Measurements from ENCODE around the gene WDFY2. TPM values are rescaled to one million over a fixed set of nuclear protein-coding genes. Genes with fewer than 3 reads are reported as not detected.

The WDFY2 gene
- total and polyA plus RNA-seq, 7 experiments from 2014 or later, result 3.2 to 44.3 (median 18.6) TPM

DNA sequence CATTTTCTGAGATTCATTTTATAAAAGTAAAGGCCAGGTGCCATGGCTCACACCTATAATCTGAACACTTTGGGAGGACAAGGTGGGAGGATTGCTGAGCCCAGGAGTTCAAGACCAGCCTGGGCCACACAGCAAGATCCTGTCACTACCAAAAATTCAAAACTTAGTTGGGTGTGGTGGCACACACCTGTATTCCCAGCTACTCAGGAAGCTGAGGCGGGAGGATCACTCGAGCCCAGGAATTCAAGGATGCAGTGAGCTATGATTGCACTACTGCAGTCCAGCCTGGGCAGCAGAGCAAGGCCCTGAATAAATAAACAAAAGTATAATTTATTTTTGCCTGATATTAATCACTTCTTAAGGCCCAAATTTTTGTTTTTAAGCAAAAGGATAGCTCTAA, 179.2 kb downstream of the WDFY2 start:
- ATAC-seq, result no peak
- Histone ChIP-seq H3K4me3 (ENCODE audit: low read length) (no peak overlapping the region), H3K4me1 (ENCODE audit: control insufficient read depth in 2 of 2, insufficient read depth in 2 of 2, low read length in 2 of 2) (peaks cover 6 to 15% of the 10 kb centered on the region in 2 donors), H3K27ac (ENCODE audit: low read depth, low read length) (peak overlapping the region; percentile 68), H3K9me3 (ENCODE audit: control insufficient read depth in 2 of 3, low read length in 3 of 3) (no peaks in the 10 kb centered on the region), H3K36me3 (ENCODE audit: control insufficient read depth in 2 of 3, insufficient read depth in 3 of 3, low read length in 3 of 3) (peaks cover 0 to 38% (median 5%) of the 10 kb centered on the region in 3 experiments), H3K27me3 (ENCODE audit: control insufficient read depth in 2 of 2, insufficient read depth in 2 of 2, low read length in 2 of 2) (no peaks in the 10 kb centered on the region)
- Mint-ChIP-seq H3K4me3 (no peak overlapping the region), H3K9me3 (no peaks in the 10 kb centered on the region), H3K27ac (peak overlapping the region; percentile 38 to 94 (median 77)), H3K36me3 (peaks cover 9 to 39% (median 20%) of the 10 kb centered on the region in 5 donors), H3K27me3 (no peaks in the 10 kb centered on the region), H3K4me1 (peaks cover 10 to 38% (median 29%) of the 10 kb centered on the region in 7 donors)
- intact Hi-C loops (cut with micrococcal nuclease), result loop anchor here in 1 of 2 donors (5.0 kb wide), 1 partner anchor 39 kb away; the partner anchor contains the start of gene DHRS12
- DNase-seq, result no peak
- CTCF ChIA-PET, result interaction anchor here (0.8 to 0.9 kb wide), 2 partner anchors 34 to 238 kb away, joined by 4 to 8 read pairs; no protein-coding TSS in a partner anchor
- POLR2A ChIA-PET, result interaction anchor here (1.1 to 2.4 kb wide), 3 partner anchors 59 to 313 kb away, joined by 3 to 26 read pairs (median 3); partner anchors contain the start of gene INTS6

DNA sequence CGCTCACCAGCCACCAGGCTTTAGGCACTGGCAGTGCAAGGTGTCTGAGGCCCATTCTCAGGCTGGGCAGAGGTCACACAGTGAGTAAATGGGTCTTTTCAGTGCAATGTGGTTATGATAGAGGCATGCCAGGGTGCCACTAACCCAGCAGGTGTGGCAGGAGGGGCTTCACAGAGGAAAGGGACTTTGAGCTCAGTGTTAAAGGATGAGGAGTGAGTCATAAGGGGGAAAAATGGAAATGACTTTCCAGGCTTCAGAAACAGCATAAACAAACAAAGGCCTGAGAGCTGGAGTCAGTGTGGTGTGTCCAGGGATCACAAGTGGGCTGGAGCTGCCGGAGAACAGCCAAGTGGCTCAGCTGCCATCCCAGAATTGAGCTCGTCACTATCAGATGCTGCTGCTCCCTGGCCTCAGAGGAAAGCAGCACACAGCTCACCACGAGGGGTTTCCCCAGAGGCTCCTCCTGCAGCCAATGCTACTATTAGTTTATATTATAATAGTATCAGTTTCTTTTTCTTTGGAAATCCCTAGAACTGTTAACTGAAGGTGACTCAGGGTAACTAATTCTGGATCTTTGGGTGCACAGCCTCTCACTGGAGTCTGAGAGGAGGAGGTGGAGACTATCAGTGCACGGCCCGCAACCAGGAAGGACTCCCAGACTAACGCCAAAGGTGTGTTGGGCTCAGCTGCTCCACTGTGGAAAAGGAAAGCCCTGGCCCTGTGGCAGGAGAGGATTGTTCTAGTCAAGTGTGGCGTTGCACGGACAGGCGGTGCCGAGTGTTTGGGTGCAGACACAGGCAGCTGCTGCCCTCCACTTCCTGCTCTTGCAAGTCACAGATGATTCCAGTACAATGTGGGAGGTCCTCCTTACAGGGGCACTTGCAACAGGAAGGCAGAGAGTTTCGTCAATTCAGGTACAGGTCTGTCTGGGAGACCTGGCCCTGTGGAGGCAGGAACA, 180.2 kb downstream of the WDFY2 start:
- H3K4me3 Mint-ChIP-seq, result peak overlapping the region; percentile 74 to 90 (median 85)
- intact Hi-C loops (cut with micrococcal nuclease), result loop anchor here (1.0 to 5.0 kb wide), 4 partner anchors 38 to 329 kb away; partner anchors contain the start of genes WDFY2 (in 2 of the 2), DHRS12 (in 1 of the 2) and INTS6 (in 1 of the 2)
- no peaks in the 10 kb centered on the region for H3K9me3 ChIP-seq (ENCODE audit: control insufficient read depth in 2 of 3, low read length in 3 of 3)
- peak overlapping the region; percentile 68 for H3K27ac ChIP-seq (ENCODE audit: low read depth, low read length)
- CTCF ChIA-PET, result interaction anchor here (0.8 to 1.4 kb wide), 5 partner anchors 50 to 237 kb away, joined by 3 to 8 read pairs (median 3); no protein-coding TSS in a partner anchor
- H3K27me3 Mint-ChIP-seq, result no peaks in the 10 kb centered on the region
- H3K4me1 Mint-ChIP-seq, result peaks cover 10 to 38% (median 29%) of the 10 kb centered on the region in 7 donors
- no peaks in the 10 kb centered on the region for H3K27me3 ChIP-seq (ENCODE audit: control insufficient read depth in 2 of 2, insufficient read depth in 2 of 2, low read length in 2 of 2)
- H3K4me3 ChIP-seq (ENCODE audit: low read length), result peak overlapping the region; percentile 49
- ATAC-seq (peak; percentile 88), DNase-seq (peak in 8 of 9 donors; percentile 19 to 62 (median 44))
- peaks cover 6 to 15% of the 10 kb centered on the region in 2 donors for H3K4me1 ChIP-seq (ENCODE audit: control insufficient read depth in 2 of 2, insufficient read depth in 2 of 2, low read length in 2 of 2)
- peaks cover 0 to 30% (median 5%) of the 10 kb centered on the region in 3 experiments for H3K36me3 ChIP-seq (ENCODE audit: control insufficient read depth in 2 of 3, insufficient read depth in 3 of 3, low read length in 3 of 3)
- H3K27ac Mint-ChIP-seq, result peak overlapping the region; percentile 88 to 95 (median 93)
- POLR2A ChIA-PET, result interaction anchor here (0.6 to 2.4 kb wide), 11 partner anchors 33 to 330 kb away, joined by 3 to 26 read pairs (median 3); partner anchors contain the start of gene INTS6
- H3K36me3 Mint-ChIP-seq, result peaks cover 7 to 35% (median 19%) of the 10 kb centered on the region in 5 donors
- H3K9me3 Mint-ChIP-seq, result no peaks in the 10 kb centered on the region

DNA sequence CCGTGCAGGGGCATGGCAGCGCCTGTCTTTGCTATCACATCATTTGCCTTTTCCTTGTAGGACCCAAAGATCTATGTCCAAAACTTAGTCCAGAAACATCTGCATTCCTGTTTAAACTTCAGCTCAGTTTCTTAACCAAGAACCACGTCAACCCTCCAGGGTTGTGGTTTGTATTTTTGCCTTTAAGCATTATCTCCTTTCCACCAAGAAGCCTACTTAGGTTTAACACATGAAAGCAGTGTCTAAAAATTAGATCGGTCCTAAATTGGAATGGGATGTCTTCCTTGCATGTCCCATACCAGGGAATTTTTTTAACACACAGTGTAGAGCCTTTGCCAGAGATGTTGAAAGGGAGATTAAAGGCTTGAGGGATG, 180.9 kb downstream of the WDFY2 start:
- H3K36me3 ChIP-seq (ENCODE audit: control insufficient read depth in 2 of 3, insufficient read depth in 3 of 3, low read length in 3 of 3), result peaks cover 0 to 24% (median under 1%) of the 10 kb centered on the region in 3 experiments
- peak overlapping the region; percentile 74 to 90 (median 85) for H3K4me3 Mint-ChIP-seq
- ChIA-PET CTCF (interaction anchor here (1.3 to 1.4 kb wide), 2 partner anchors 50 to 180 kb away, joined by 3 read pairs; no protein-coding TSS in a partner anchor), POLR2A (interaction anchor here (0.9 to 2.4 kb wide), 3 partner anchors 32 to 311 kb away, joined by 3 to 26 read pairs (median 3); partner anchors contain the start of gene INTS6)
- no peaks in the 10 kb centered on the region for H3K27me3 Mint-ChIP-seq
- H3K27me3 ChIP-seq (ENCODE audit: control insufficient read depth in 2 of 2, insufficient read depth in 2 of 2, low read length in 2 of 2), result no peaks in the 10 kb centered on the region
- H3K27ac Mint-ChIP-seq, result peak overlapping the region; percentile 88 to 95 (median 93)
- intact Hi-C loops (cut with micrococcal nuclease), result no loop called here
- peaks cover 6 to 15% of the 10 kb centered on the region in 2 donors for H3K4me1 ChIP-seq (ENCODE audit: control insufficient read depth in 2 of 2, insufficient read depth in 2 of 2, low read length in 2 of 2)
- H3K4me3 ChIP-seq (ENCODE audit: low read length), result peak overlapping the region; percentile 49
- DNase-seq (peak in 1 of 9 donors; percentile 10), ATAC-seq (no peak)
- H3K9me3 Mint-ChIP-seq, result no peaks in the 10 kb centered on the region
- H3K27ac ChIP-seq (ENCODE audit: low read depth, low read length), result peak overlapping the region; percentile 68
- peaks cover 7 to 31% (median 13%) of the 10 kb centered on the region in 5 donors for H3K36me3 Mint-ChIP-seq
- H3K9me3 ChIP-seq (ENCODE audit: control insufficient read depth in 2 of 3, low read length in 3 of 3), result no peaks in the 10 kb centered on the region
- H3K4me1 Mint-ChIP-seq, result peaks cover 10 to 38% (median 29%) of the 10 kb centered on the region in 7 donors

DNA sequence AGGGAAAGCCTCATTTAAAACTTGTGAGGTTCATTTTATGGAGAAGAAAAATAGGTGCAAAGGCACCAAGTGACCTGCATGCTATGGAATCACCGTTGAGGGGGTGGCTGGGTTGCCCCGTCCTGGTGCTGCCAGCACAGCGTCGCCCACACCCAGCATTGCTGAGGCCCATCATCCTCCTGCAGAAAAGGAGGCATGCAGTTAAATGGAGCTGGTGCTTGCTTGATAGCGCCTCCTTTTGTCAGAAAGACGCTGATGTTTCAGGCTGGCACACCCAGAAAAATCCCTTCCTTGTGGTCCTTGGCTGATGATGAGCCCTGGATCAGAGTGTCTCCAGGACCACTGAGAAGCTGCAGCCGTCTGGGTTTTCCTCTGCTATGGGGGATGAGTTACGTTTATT, 182.8 kb downstream of the WDFY2 start:
- H3K27me3 Mint-ChIP-seq, result no peaks in the 10 kb centered on the region
- peaks cover 3 to 19% (median 7%) of the 10 kb centered on the region in 5 donors for H3K36me3 Mint-ChIP-seq
- POLR2A ChIA-PET, result no interaction called here
- no peak for ATAC-seq
- CTCF ChIA-PET, result interaction anchor here (0.6 to 0.7 kb wide), 2 partner anchors 161 to 332 kb away, joined by 3 to 4 read pairs; no protein-coding TSS in a partner anchor
- H3K27me3 ChIP-seq (ENCODE audit: control insufficient read depth in 2 of 2, insufficient read depth in 2 of 2, low read length in 2 of 2), result no peaks in the 10 kb centered on the region
- no peak overlapping the region for H3K4me3 Mint-ChIP-seq
- no peaks in the 10 kb centered on the region for H3K9me3 ChIP-seq (ENCODE audit: control insufficient read depth in 2 of 3, low read length in 3 of 3)
- H3K9me3 Mint-ChIP-seq, result no peaks in the 10 kb centered on the region
- peak overlapping the region in 4 of 9 donors; percentile 69 to 94 (median 85) for H3K27ac Mint-ChIP-seq
- H3K4me3 ChIP-seq (ENCODE audit: low read length), result no peak overlapping the region
- peaks cover 6 to 15% of the 10 kb centered on the region in 2 donors for H3K4me1 ChIP-seq (ENCODE audit: control insufficient read depth in 2 of 2, insufficient read depth in 2 of 2, low read length in 2 of 2)
- peaks cover 0 to 10% (median 0%) of the 10 kb centered on the region in 3 experiments for H3K36me3 ChIP-seq (ENCODE audit: control insufficient read depth in 2 of 3, insufficient read depth in 3 of 3, low read length in 3 of 3)
- H3K27ac ChIP-seq (ENCODE audit: low read depth, low read length), result no peak overlapping the region
- intact Hi-C loops (cut with micrococcal nuclease), result no loop called here
- peaks cover 10 to 38% (median 29%) of the 10 kb centered on the region in 7 donors for H3K4me1 Mint-ChIP-seq
- DNase-seq, result no peak

DNA sequence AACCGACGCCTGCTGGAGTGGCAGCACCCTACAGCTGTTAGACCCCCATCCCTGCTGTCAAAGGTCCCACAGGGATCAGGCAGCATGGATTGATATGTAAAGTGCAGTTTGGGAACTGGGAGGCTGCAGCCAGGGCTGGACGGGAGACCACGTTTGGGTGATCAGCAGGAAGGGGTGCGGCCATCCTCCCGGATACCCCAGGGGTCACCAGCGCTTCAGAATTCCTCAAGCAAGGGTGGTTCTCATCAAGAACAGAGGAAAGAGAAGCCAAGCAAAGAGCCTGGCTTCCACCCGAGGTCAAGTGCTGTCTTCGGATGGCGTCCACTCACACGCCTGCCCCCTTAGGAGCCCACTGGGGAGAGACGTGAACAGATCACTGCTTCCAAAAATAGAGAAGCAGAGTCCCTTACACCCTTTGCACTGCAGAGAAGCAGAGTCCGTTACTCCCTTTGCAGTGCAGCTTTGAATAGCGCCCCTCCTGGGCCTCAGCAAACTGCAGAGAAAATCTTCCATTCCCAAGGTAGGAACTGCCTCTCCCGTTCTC, 184.2 kb downstream of the WDFY2 start:
- ChIA-PET POLR2A (no interaction called here), CTCF (no interaction called here)
- Histone ChIP-seq H3K27ac (ENCODE audit: low read depth, low read length) (no peak overlapping the region), H3K36me3 (ENCODE audit: control insufficient read depth in 2 of 3, insufficient read depth in 3 of 3, low read length in 3 of 3) (peaks cover 0 to 13% (median 0%) of the 10 kb centered on the region in 3 experiments), H3K4me1 (ENCODE audit: control insufficient read depth in 2 of 2, insufficient read depth in 2 of 2, low read length in 2 of 2) (peaks cover 6 to 15% of the 10 kb centered on the region in 2 donors), H3K27me3 (ENCODE audit: control insufficient read depth in 2 of 2, insufficient read depth in 2 of 2, low read length in 2 of 2) (no peaks in the 10 kb centered on the region), H3K4me3 (ENCODE audit: low read length) (no peak overlapping the region), H3K9me3 (ENCODE audit: control insufficient read depth in 2 of 3, low read length in 3 of 3) (no peaks in the 10 kb centered on the region)
- no peak overlapping the region for H3K4me3 Mint-ChIP-seq
- intact Hi-C loops (cut with micrococcal nuclease), result no loop called here
- H3K27me3 Mint-ChIP-seq, result no peaks in the 10 kb centered on the region
- H3K36me3 Mint-ChIP-seq, result peaks cover 3 to 16% (median 4%) of the 10 kb centered on the region in 5 donors
- H3K9me3 Mint-ChIP-seq, result no peaks in the 10 kb centered on the region
- ATAC-seq (no peak), DNase-seq (no peak)
- peaks cover 10 to 30% (median 26%) of the 10 kb centered on the region in 7 donors for H3K4me1 Mint-ChIP-seq
- peak overlapping the region in 2 of 9 donors; percentile 32 to 47 for H3K27ac Mint-ChIP-seq

DNA sequence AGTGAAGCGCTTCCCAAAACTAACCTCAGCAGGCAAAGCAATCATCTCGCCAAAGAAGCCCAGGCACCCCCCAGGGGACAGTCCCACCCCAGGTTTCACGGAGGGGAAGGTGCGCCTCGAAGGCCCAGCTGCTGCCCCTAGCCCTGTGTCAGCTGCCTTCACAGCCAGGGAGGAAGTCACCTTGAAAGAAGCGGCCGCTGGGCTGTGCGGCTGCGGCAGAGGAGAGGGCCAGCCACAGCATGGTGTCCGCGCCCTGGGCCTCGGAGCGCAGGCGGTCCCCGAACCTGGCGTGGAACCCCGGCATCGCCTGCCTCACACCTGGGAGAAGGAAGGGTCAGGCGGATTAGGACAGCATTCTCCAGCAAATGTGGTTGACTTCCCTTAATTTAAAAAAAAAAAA, 184.7 kb downstream of the WDFY2 start:
- peaks cover 3 to 16% (median 4%) of the 10 kb centered on the region in 5 donors for H3K36me3 Mint-ChIP-seq
- H3K4me1 Mint-ChIP-seq, result peaks cover 9 to 28% (median 25%) of the 10 kb centered on the region in 7 donors
- H3K4me1 ChIP-seq (ENCODE audit: control insufficient read depth in 2 of 2, insufficient read depth in 2 of 2, low read length in 2 of 2), result peaks cover 4 to 14% of the 10 kb centered on the region in 2 donors
- CTCF ChIA-PET, result no interaction called here
- ATAC-seq (no peak), DNase-seq (no peak)
- H3K4me3 ChIP-seq (ENCODE audit: low read length), result no peak overlapping the region
- no peaks in the 10 kb centered on the region for H3K27me3 ChIP-seq (ENCODE audit: control insufficient read depth in 2 of 2, insufficient read depth in 2 of 2, low read length in 2 of 2)
- POLR2A ChIA-PET, result no interaction called here
- intact Hi-C loops (cut with micrococcal nuclease), result no loop called here
- peaks cover 0 to 17% (median 0%) of the 10 kb centered on the region in 3 experiments for H3K36me3 ChIP-seq (ENCODE audit: control insufficient read depth in 2 of 3, insufficient read depth in 3 of 3, low read length in 3 of 3)
- no peaks in the 10 kb centered on the region for H3K9me3 ChIP-seq (ENCODE audit: control insufficient read depth in 2 of 3, low read length in 3 of 3)
- H3K27ac Mint-ChIP-seq, result no peak overlapping the region
- no peak overlapping the region for H3K27ac ChIP-seq (ENCODE audit: low read depth, low read length)
- H3K27me3 Mint-ChIP-seq, result no peaks in the 10 kb centered on the region
- H3K4me3 Mint-ChIP-seq, result no peak overlapping the region
- H3K9me3 Mint-ChIP-seq, result no peaks in the 10 kb centered on the region
